Gastroesophageal sphincter (tissue), 3 donors: ENCODE measurements around the gene SMIM12.

Experiments used
- CTCF ChIP-seq, 4 experiments: fragments of 200-600 bp in 2 of 4; fragments of 450-650 bp in 2 of 4; sonication (generic) in 1 of 4; IDR thresholded peaks; one replicate each; pipeline ENCODE4 v1.5.1; 2017 to 2019; ENCODE audit warnings: antibody characterized with exemption in 4 of 4, mild to moderate bottlenecking in 2 of 4, moderate library complexity in 2 of 4
- POLR2A ChIP-seq, 2 donors: fragments of 450-650 bp; IDR thresholded peaks; one replicate each; pipeline ENCODE4 v1.6.1; 2017; ENCODE audit warnings: antibody characterized with exemption in 2 of 2, mild to moderate bottlenecking in 2 of 2, moderate library complexity in 1 of 2

GRCh38 chr1:34806396-34806795 is 53.2 kb downstream of the SMIM12 start:
- TF ChIP-seq CTCF (IDR thresholded peaks at IDR 0.05) (no peak), POLR2A (IDR thresholded peaks at IDR 0.05) (no peak)
